Muscle layer of duodenum (tissue), 2 donors: ENCODE results near the gene CHURC1.
A peak's percentile ranks its signal among the peaks of the same experiment; 100 is the strongest.

Experiments
- H3K27ac ChIP-seq: one replicate; pipeline ENCODE4 v1.7.0; 2013; ENCODE audit warnings: mild to moderate bottlenecking, low read length
- H3K27me3 ChIP-seq: one replicate; pipeline ENCODE4 v1.7.0; 2013; ENCODE audit warnings: low read depth, mild to moderate bottlenecking, control low read depth, low read length
- H3K36me3 ChIP-seq, 2 donors: one replicate each; pipeline ENCODE4 v1.7.0; 2013; ENCODE audit warnings: low read length in 2 of 2, control low read depth in 1 of 2, mild to moderate bottlenecking in 1 of 2; ENCODE audit not compliant: insufficient read depth in 2 of 2, control insufficient read depth in 1 of 2
- H3K4me1 ChIP-seq, 2 donors: one replicate each; pipeline ENCODE4 v1.7.0; 2013; ENCODE audit warnings: low read length in 2 of 2, mild to moderate bottlenecking in 2 of 2, control low read depth in 1 of 2, moderate library complexity in 1 of 2; ENCODE audit not compliant: insufficient read depth in 2 of 2, control insufficient read depth in 1 of 2
- H3K4me3 ChIP-seq, 2 donors: one replicate each; pipeline ENCODE4 v1.7.0; 2013; ENCODE audit warnings: low read length in 2 of 2, low read depth in 1 of 2, mild to moderate bottlenecking in 1 of 2
- H3K9me3 ChIP-seq, 2 donors: one replicate each; pipeline ENCODE4 v1.7.0; 2013; ENCODE audit warnings: low read length in 2 of 2, control low read depth in 1 of 2, mild to moderate bottlenecking in 1 of 2; ENCODE audit not compliant: control insufficient read depth in 1 of 2
- donor health status: healthy.

CHURC1 gene

GRCh38 chr14:64960762-64961276 is 46.6 kb downstream of the CHURC1 start:
- Histone ChIP-seq H3K4me1 (no peaks in the 10 kb centered on the region), H3K27ac (no peak overlapping the region), H3K9me3 (no peaks in the 10 kb centered on the region)

GRCh38 chr14:64963611-64964010 is 49.4 kb downstream of the CHURC1 start:
- Histone ChIP-seq H3K4me1 (no peaks in the 10 kb centered on the region), H3K27me3 (no peaks in the 10 kb centered on the region), H3K4me3 (no peak overlapping the region), H3K27ac (no peak overlapping the region), H3K9me3 (no peaks in the 10 kb centered on the region), H3K36me3 (no peaks in the 10 kb centered on the region)

More at GRCh38 chr14:64960762-64961276, 46.6 kb downstream of the CHURC1 start:
- H3K27me3 ChIP-seq = no peaks in the 10 kb centered on the region
- no peaks in the 10 kb centered on the region for H3K36me3 ChIP-seq
- H3K4me3 ChIP-seq = no peak overlapping the region

- Histone ChIP-seq H3K9me3 (no peaks in the 10 kb centered on the region), H3K27me3 (no peaks in the 10 kb centered on the region), H3K27ac (no peak overlapping the region), H3K4me3 (no peak overlapping the region), H3K4me1 (no peaks in the 10 kb centered on the region), H3K36me3 (no peaks in the 10 kb centered on the region)
Measured at GRCh38 chr14:64965356-64966000, 51.2 kb downstream of the CHURC1 start.

GRCh38 chr14:64966976-64967375 is 52.7 kb downstream of the CHURC1 start:
- Histone ChIP-seq H3K4me1 (peaks cover 0 to 8% of the 10 kb centered on the region in 2 donors), H3K4me3 (no peak overlapping the region), H3K27ac (no peak overlapping the region), H3K27me3 (no peaks in the 10 kb centered on the region), H3K36me3 (no peaks in the 10 kb centered on the region), H3K9me3 (no peaks in the 10 kb centered on the region)

GRCh38 chr14:64968167-64968566 is 53.9 kb downstream of the CHURC1 start:
- peaks cover 0 to 8% of the 10 kb centered on the region in 2 donors for H3K4me1 ChIP-seq
- no peak overlapping the region for H3K4me3 ChIP-seq
- H3K9me3 ChIP-seq = no peaks in the 10 kb centered on the region
- H3K27me3 ChIP-seq = no peaks in the 10 kb centered on the region
- H3K36me3 ChIP-seq = no peaks in the 10 kb centered on the region
- H3K27ac ChIP-seq = no peak overlapping the region

GRCh38 chr14:64968651-64969050 is 54.4 kb downstream of the CHURC1 start:
- no peak overlapping the region for H3K4me3 ChIP-seq
- H3K4me1 ChIP-seq = peaks cover 0 to 8% of the 10 kb centered on the region in 2 donors
- no peaks in the 10 kb centered on the region for H3K27me3 ChIP-seq
- H3K36me3 ChIP-seq = no peaks in the 10 kb centered on the region
- no peak overlapping the region for H3K27ac ChIP-seq
- no peaks in the 10 kb centered on the region for H3K9me3 ChIP-seq

GRCh38 chr14:64970041-64970440 is 55.8 kb downstream of the CHURC1 start:
- Histone ChIP-seq H3K4me1 (peaks cover 0 to 8% of the 10 kb centered on the region in 2 donors), H3K36me3 (no peaks in the 10 kb centered on the region), H3K27ac (no peak overlapping the region), H3K9me3 (no peaks in the 10 kb centered on the region), H3K27me3 (no peaks in the 10 kb centered on the region), H3K4me3 (no peak overlapping the region)

- H3K4me3 ChIP-seq = peak overlapping the region; percentile 56 to 70
- no peaks in the 10 kb centered on the region for H3K36me3 ChIP-seq
- H3K27ac ChIP-seq = no peak overlapping the region
- H3K9me3 ChIP-seq = no peaks in the 10 kb centered on the region
- H3K4me1 ChIP-seq = peaks cover 0 to 8% of the 10 kb centered on the region in 2 donors
- H3K27me3 ChIP-seq = no peaks in the 10 kb centered on the region
Measured at GRCh38 chr14:64970776-64971477, 56.7 kb downstream of the CHURC1 start.

GRCh38 chr14:64971491-64971942 is 57.3 kb downstream of the CHURC1 start:
- Histone ChIP-seq H3K4me1 (peaks cover 0 to 8% of the 10 kb centered on the region in 2 donors), H3K9me3 (no peaks in the 10 kb centered on the region), H3K27me3 (no peaks in the 10 kb centered on the region), H3K4me3 (peak overlapping the region; percentile 56 to 70), H3K36me3 (no peaks in the 10 kb centered on the region), H3K27ac (no peak overlapping the region)

GRCh38 chr14:64971943-64972791 is 57.9 kb downstream of the CHURC1 start, which contains the start of gene RAB15:
TSS of gene RAB15 (minus strand) at chr14:64972336. CDS start at chr14:64972076, 260 bp downstream.
- no peaks in the 10 kb centered on the region for H3K9me3 ChIP-seq
- peak within 1 kb of the TSS; percentile 56 to 70 for H3K4me3 ChIP-seq
- peaks cover 0 to 8% of the 10 kb centered on the region in 2 donors for H3K4me1 ChIP-seq
- H3K36me3 ChIP-seq = no peaks in the 10 kb centered on the region
- H3K27me3 ChIP-seq = no peaks in the 10 kb centered on the region
- H3K27ac ChIP-seq = no peak within 1 kb of the TSS

GRCh38 chr14:64973026-64973442 is 58.8 kb downstream of the CHURC1 start:
- no peaks in the 10 kb centered on the region for H3K27me3 ChIP-seq
- no peaks in the 10 kb centered on the region for H3K36me3 ChIP-seq
- H3K9me3 ChIP-seq = no peaks in the 10 kb centered on the region
- peak overlapping the region in 1 of 2 donors; percentile 47 for H3K4me3 ChIP-seq
- no peak overlapping the region for H3K27ac ChIP-seq
- peaks cover 0 to 8% of the 10 kb centered on the region in 2 donors for H3K4me1 ChIP-seq
